Panc1 (cell line): ENCODE data around the gene HNRNPLL.

ENCODE experiments used
- SIN3A ChIP-seq: IDR thresholded peaks from 2 replicates; pipeline ENCODE4 v1.6.1; 2012; ENCODE audit warnings: low read depth, mild to moderate bottlenecking, low read length, moderate library complexity, borderline replicate concordance; ENCODE audit not compliant: insufficient read depth
- TF ChIP-seq, protein P1 (sequence below): fragments of 450-650 bp; IDR thresholded peaks from 2 replicates; pipeline ENCODE4 v1.5.1; 2017; ENCODE audit warnings: mild to moderate bottlenecking
- TF ChIP-seq, protein P2 (sequence below), 2 experiments: IDR thresholded peaks; 2 replicates each; pipeline ENCODE4 v1.6.1; 2011 to 2012; ENCODE audit warnings: low read depth in 2 of 2, control low read depth in 1 of 2, low read length in 1 of 2, mild to moderate bottlenecking in 1 of 2, moderate library complexity in 1 of 2; ENCODE audit not compliant: insufficient read depth in 1 of 2

DNA sequence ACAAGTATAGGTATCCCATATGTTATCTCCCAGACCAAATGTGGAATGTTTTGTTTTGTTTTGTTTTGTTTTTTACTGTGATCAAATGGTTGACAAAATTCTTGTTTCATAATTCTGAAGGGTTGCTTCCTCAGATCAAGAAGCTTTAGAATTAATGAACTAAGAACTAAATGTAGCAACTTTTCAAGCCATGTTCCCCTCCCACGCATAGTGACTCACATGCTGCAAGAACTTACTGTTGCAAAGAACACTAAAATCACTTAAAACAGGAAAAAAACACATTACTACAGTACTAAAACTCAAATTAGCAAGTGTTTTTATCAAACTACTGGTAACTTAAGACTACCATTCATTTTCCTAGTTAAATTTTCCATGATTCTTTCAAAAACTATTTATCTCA, 30.6 kb downstream of the HNRNPLL start:
- TF ChIP-seq, protein P1, sequence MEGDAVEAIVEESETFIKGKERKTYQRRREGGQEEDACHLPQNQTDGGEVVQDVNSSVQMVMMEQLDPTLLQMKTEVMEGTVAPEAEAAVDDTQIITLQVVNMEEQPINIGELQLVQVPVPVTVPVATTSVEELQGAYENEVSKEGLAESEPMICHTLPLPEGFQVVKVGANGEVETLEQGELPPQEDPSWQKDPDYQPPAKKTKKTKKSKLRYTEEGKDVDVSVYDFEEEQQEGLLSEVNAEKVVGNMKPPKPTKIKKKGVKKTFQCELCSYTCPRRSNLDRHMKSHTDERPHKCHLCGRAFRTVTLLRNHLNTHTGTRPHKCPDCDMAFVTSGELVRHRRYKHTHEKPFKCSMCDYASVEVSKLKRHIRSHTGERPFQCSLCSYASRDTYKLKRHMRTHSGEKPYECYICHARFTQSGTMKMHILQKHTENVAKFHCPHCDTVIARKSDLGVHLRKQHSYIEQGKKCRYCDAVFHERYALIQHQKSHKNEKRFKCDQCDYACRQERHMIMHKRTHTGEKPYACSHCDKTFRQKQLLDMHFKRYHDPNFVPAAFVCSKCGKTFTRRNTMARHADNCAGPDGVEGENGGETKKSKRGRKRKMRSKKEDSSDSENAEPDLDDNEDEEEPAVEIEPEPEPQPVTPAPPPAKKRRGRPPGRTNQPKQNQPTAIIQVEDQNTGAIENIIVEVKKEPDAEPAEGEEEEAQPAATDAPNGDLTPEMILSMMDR: no peak
- TF ChIP-seq, protein P2, sequence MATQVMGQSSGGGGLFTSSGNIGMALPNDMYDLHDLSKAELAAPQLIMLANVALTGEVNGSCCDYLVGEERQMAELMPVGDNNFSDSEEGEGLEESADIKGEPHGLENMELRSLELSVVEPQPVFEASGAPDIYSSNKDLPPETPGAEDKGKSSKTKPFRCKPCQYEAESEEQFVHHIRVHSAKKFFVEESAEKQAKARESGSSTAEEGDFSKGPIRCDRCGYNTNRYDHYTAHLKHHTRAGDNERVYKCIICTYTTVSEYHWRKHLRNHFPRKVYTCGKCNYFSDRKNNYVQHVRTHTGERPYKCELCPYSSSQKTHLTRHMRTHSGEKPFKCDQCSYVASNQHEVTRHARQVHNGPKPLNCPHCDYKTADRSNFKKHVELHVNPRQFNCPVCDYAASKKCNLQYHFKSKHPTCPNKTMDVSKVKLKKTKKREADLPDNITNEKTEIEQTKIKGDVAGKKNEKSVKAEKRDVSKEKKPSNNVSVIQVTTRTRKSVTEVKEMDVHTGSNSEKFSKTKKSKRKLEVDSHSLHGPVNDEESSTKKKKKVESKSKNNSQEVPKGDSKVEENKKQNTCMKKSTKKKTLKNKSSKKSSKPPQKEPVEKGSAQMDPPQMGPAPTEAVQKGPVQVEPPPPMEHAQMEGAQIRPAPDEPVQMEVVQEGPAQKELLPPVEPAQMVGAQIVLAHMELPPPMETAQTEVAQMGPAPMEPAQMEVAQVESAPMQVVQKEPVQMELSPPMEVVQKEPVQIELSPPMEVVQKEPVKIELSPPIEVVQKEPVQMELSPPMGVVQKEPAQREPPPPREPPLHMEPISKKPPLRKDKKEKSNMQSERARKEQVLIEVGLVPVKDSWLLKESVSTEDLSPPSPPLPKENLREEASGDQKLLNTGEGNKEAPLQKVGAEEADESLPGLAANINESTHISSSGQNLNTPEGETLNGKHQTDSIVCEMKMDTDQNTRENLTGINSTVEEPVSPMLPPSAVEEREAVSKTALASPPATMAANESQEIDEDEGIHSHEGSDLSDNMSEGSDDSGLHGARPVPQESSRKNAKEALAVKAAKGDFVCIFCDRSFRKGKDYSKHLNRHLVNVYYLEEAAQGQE (IDR thresholded peaks at IDR 0.05; ENCODE audit: insufficient read depth in 1 of 2, low read depth in 2 of 2, low read length in 1 of 2): no peak
- no peak for TF ChIP-seq SIN3A
